ENCODE measurements around the gene MRPL38.
"Not testable (repeated sequence)": the region's sequence is repeated elsewhere in the genome, so short reads cannot be mapped to it uniquely, and the experiment has no call there.

- TF ChIP-seq EZH2 (IDR thresholded peaks at IDR 0.05); POLR2AphosphoS5 (IDR thresholded peaks at IDR 0.05; ENCODE audit: borderline replicate concordance, low read depth, low read length); FOXP2 (optimal IDR thresholded peaks at IDR 0.05; ENCODE audit: control extremely low read depth, extremely low read length, insufficient read depth): not testable (repeated sequence)
Measured at GRCh38 chr17:75885860-75886259, 18.8 kb downstream of the MRPL38 start.
